Gastroesophageal sphincter (tissue), 4 donors: ENCODE results near the gene SBK1. TPM values are rescaled to one million over a fixed set of nuclear protein-coding genes. Genes with fewer than 3 reads are reported as not detected.

Experiments used
- ATAC-seq: fragments of 150-250 bp; one replicate; pipeline ENCODE4 v1.9.1; 2016; ENCODE audit warnings: mild to moderate bottlenecking, moderate library complexity
- H3K27ac ChIP-seq, 4 donors: fragments of 200-600 bp; sonication (generic) in 3 of 4; 1 replicate in 3 of 4; 2 replicates in 1 of 4; pipeline ENCODE4 v1.5.1; 2016 to 2019
- H3K27me3 ChIP-seq: fragments of 200-600 bp; sonication (generic); one replicate; pipeline ENCODE4 v1.5.1; 2019
- H3K36me3 ChIP-seq, 2 donors: fragments of 200-600 bp; sonication (generic); one replicate each; pipeline ENCODE4 v1.5.1; 2019; ENCODE audit warnings: control low read depth in 1 of 2
- H3K4me1 ChIP-seq, 3 donors: fragments of 200-600 bp; sonication (generic); 1 replicate in 2 of 3; 2 replicates in 1 of 3; pipeline ENCODE4 v1.5.1; 2016 to 2019; ENCODE audit warnings: control low read depth in 2 of 3
- H3K4me3 ChIP-seq, 2 donors: fragments of 200-600 bp; sonication (generic); one replicate each; pipeline ENCODE4 v1.5.1; 2019; ENCODE audit warnings: mild to moderate bottlenecking in 1 of 2, moderate library complexity in 1 of 2
- H3K9me3 ChIP-seq, 3 donors: fragments of 200-600 bp; sonication (generic); one replicate each; pipeline ENCODE4 v1.5.1; 2017 to 2019; ENCODE audit warnings: control low read depth in 2 of 3
- CTCF ChIP-seq, 4 experiments: fragments of 200-600 bp in 2 of 4; fragments of 450-650 bp in 2 of 4; sonication (generic) in 1 of 4; IDR thresholded peaks; one replicate each; pipeline ENCODE4 v1.5.1; 2017 to 2019; ENCODE audit warnings: antibody characterized with exemption in 4 of 4, mild to moderate bottlenecking in 2 of 4, moderate library complexity in 2 of 4
- EP300 ChIP-seq: sonication (generic); formaldehyde crosslinking; IDR thresholded peaks from one replicate; pipeline ENCODE4 v1.6.1; 2017; ENCODE audit warnings: antibody characterized with exemption, mild to moderate bottlenecking
- POLR2A ChIP-seq, 2 donors: fragments of 450-650 bp; IDR thresholded peaks; one replicate each; pipeline ENCODE4 v1.6.1; 2017; ENCODE audit warnings: antibody characterized with exemption in 2 of 2, mild to moderate bottlenecking in 2 of 2, moderate library complexity in 1 of 2
- POLR2AphosphoS5 ChIP-seq: sonication (generic); formaldehyde crosslinking; IDR thresholded peaks from one replicate; pipeline ENCODE4 v1.6.1; 2017; ENCODE audit warnings: antibody characterized with exemption
- WGBS, 2 donors: methylation state at CpG; one replicate each; pipeline ENCODE4 v1.1.5; 2018; ENCODE audit warnings: low coverage in 1 of 2; 5-methylcytosine and 5-hydroxymethylcytosine counted together
- total RNA-seq, 4 donors: library from RNA; depleted of rRNA; stranded (reverse); fragments of >200 nt; gene quantifications; one replicate each; pipeline ENCODE4 v1.1.0, GENCODE V29; 2016

SBK1 gene
- total RNA-seq, 4 donors from 2014 or later, result 0.16 TPM; not detected in 3

GRCh38 chr16:28311413-28311812 lies 19.1 kb downstream of the SBK1 start:
- Histone ChIP-seq H3K27me3 (peaks cover 10% of the 10 kb centered on the region), H3K9me3 (no peaks in the 10 kb centered on the region), H3K4me3 (no peak overlapping the region), H3K4me1 (no peaks in the 10 kb centered on the region), H3K36me3 (no peaks in the 10 kb centered on the region), H3K27ac (no peak overlapping the region)
- no peak for ATAC-seq
- WGBS, 2 donors, result 80 to 85% methylated on average over 4 of the region's 4 CpGs
- TF ChIP-seq CTCF (IDR thresholded peaks at IDR 0.05) (no peak), POLR2AphosphoS5 (no peak), POLR2A (IDR thresholded peaks at IDR 0.05) (no peak), EP300 (no peak)

DNA sequence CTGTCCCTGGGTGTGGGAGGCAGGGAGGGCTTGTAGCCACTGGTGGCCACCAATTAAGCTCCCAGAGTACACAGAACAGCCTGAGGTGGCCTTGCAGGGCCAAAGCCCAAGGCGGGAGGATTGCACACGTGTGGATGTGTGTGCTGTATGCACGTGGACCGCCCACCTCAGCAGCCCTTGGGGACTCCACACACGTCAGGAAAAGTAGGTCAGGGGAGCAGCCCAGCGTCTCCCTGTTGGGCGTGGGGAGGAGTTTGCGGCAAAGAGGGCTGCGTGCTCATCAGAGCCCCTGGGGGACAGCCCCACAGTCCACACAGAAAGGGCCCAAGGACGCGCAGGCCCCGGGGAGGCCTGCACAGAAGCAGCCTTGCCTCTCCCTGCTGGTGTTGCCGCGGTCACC lies 19.6 kb downstream of the SBK1 start:
- WGBS, 2 donors, result no CpG with 5 or more reads among the region's 14 CpGs
- no peak for TF ChIP-seq POLR2A (IDR thresholded peaks at IDR 0.05)
- Histone ChIP-seq H3K36me3 (no peaks in the 10 kb centered on the region), H3K4me1 (no peaks in the 10 kb centered on the region), H3K9me3 (no peaks in the 10 kb centered on the region), H3K27ac (no peak overlapping the region), H3K4me3 (no peak overlapping the region), H3K27me3 (peaks cover 12% of the 10 kb centered on the region)
- no peak for ATAC-seq

- TF ChIP-seq POLR2AphosphoS5, result no peak
- no peak for TF ChIP-seq EP300
- no peak for TF ChIP-seq CTCF (IDR thresholded peaks at IDR 0.05)
- TF ChIP-seq POLR2A (IDR thresholded peaks at IDR 0.05), result no peak
- WGBS, 2 donors, result 66 to 67% methylated on average over 1 to 2 of the region's 10 CpGs
- no peak for ATAC-seq
Measured at GRCh38 chr16:28312327-28312726, 20.0 kb downstream of the SBK1 start.

DNA sequence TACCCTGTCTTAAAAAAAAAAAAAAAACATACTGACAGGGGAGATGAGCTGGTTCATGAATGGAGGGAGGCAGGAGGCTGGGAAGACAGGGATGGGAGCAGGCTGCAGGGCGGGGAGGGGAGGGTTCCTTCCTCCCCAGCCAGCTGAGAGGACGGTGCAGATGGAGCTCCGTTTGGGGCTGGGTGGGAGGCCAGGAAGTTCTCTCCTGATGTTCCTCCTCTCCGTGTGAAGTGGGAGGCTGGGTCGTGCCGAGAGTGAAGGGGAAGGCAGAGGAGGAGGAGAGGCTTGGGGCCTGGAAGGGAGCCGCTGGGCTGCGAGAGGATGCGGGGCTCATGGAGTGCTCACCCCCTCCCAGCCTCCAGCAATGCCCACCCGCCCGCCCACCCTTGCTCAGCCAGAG lies 21.3 kb downstream of the SBK1 start:
- Histone ChIP-seq H3K4me3 (no peak overlapping the region), H3K36me3 (no peaks in the 10 kb centered on the region), H3K9me3 (no peaks in the 10 kb centered on the region), H3K27me3 (peaks cover 8% of the 10 kb centered on the region), H3K4me1 (no peaks in the 10 kb centered on the region), H3K27ac (no peak overlapping the region)
- WGBS, 2 donors, result 29% methylated on average over 6 of the region's 11 CpGs; no CpG with 5 or more reads in 1 of the 2 donors
- no peak for TF ChIP-seq POLR2AphosphoS5
- TF ChIP-seq EP300, result no peak
- ATAC-seq, result no peak

More at GRCh38 chr16:28312327-28312726, 20.0 kb downstream of the SBK1 start:
- Histone ChIP-seq H3K36me3 (no peaks in the 10 kb centered on the region), H3K9me3 (no peaks in the 10 kb centered on the region), H3K27me3 (peaks cover 10% of the 10 kb centered on the region), H3K4me1 (no peaks in the 10 kb centered on the region), H3K4me3 (no peak overlapping the region), H3K27ac (no peak overlapping the region)

DNA sequence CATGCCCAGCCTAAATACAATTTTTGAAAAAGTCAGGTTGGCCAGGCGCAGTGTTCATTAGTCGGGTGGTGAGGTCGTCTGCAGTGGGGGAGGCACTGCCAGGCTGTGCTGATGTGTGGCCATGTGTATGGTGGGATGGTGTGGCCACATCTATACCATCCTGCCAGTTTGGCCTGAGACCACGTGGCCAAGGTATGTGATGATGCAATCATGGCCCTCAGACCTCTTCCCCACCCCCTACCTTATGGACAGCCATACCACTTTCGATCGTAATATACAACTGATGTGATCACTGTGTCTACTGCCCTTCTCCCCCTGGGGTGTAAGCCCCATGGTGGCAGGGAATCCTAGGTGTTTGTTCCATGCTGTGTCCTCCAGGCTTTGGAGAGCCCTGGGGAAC lies 23.7 kb downstream of the SBK1 start:
- no peaks in the 10 kb centered on the region for H3K9me3 ChIP-seq
- H3K36me3 ChIP-seq, result no peaks in the 10 kb centered on the region
- no peaks in the 10 kb centered on the region for H3K4me1 ChIP-seq
- TF ChIP-seq POLR2AphosphoS5, result no peak
- TF ChIP-seq POLR2A (IDR thresholded peaks at IDR 0.05), result no peak
- TF ChIP-seq CTCF (IDR thresholded peaks at IDR 0.05), result no peak
- no peak for TF ChIP-seq EP300
- no peak overlapping the region for H3K27ac ChIP-seq
- ATAC-seq, result no peak
- H3K4me3 ChIP-seq, result no peak overlapping the region
- H3K27me3 ChIP-seq, result peaks cover 8% of the 10 kb centered on the region
- WGBS, 2 donors, result 80 to 90% methylated on average over 1 to 2 of the region's 6 CpGs

- WGBS, 2 donors, result 74% methylated on average over 3 of the region's 22 CpGs; no CpG with 5 or more reads in 1 of the 2 donors
- ATAC-seq, result no peak
Measured at GRCh38 chr16:28317040-28317880, 24.9 kb downstream of the SBK1 start.

More at GRCh38 chr16:28317040-28317880, 24.9 kb downstream of the SBK1 start:
- H3K9me3 ChIP-seq, result no peaks in the 10 kb centered on the region
- H3K27ac ChIP-seq, result no peak overlapping the region
- no peak for TF ChIP-seq POLR2A (IDR thresholded peaks at IDR 0.05)
- peak in 3 of 4 experiments; percentile 57 to 89 (median 71) for TF ChIP-seq CTCF (IDR thresholded peaks at IDR 0.05)
- H3K4me3 ChIP-seq, result no peak overlapping the region
- no peaks in the 10 kb centered on the region for H3K4me1 ChIP-seq
- H3K36me3 ChIP-seq, result no peaks in the 10 kb centered on the region
- H3K27me3 ChIP-seq, result peaks cover 15% of the 10 kb centered on the region
